NOMO-1 treated with dmso at 0.1 percent for 144 hours (cell line): ENCODE results near the gene C11orf65.
A peak's percentile ranks its signal among the peaks of the same experiment; 100 is the strongest.

Experiments used
- DNase-seq: peaks from one replicate; lab custom pipeline; 2025; ENCODE audit not compliant: unreplicated experiment; lab: John Stamatoyannopoulos, UW

The C11orf65 gene

GRCh38 chr11:108467091-108467823, at the start of gene C11orf65:
C11orf65 (minus strand) TSS chr11:108467529; CDS start chr11:108461559, 5,970 bp downstream.
- DNase-seq: peak; percentile 94

GRCh38 chr11:108516125-108516524, 48.8 kb upstream of the C11orf65 start:
- no peak for DNase-seq

- DNase-seq: no peak
Measured at GRCh38 chr11:108512708-108513107, 45.4 kb upstream of the C11orf65 start.

- DNase-seq: no peak
Measured at GRCh38 chr11:108511851-108512474, 44.6 kb upstream of the C11orf65 start.

- DNase-seq: no peak
Measured at GRCh38 chr11:108508653-108509593, 41.6 kb upstream of the C11orf65 start.

GRCh38 chr11:108501396-108501795, 34.1 kb upstream of the C11orf65 start:
- DNase-seq: no peak

- DNase-seq: no peak
Measured at GRCh38 chr11:108500721-108501120, 33.4 kb upstream of the C11orf65 start.

GRCh38 chr11:108500169-108500568, 32.8 kb upstream of the C11orf65 start:
- DNase-seq: no peak

- no peak for DNase-seq
Measured at GRCh38 chr11:108498816-108499408, 31.6 kb upstream of the C11orf65 start.

- DNase-seq: peak; percentile 31
Measured at GRCh38 chr11:108498046-108498815, 30.9 kb upstream of the C11orf65 start, which contains the start of gene POGLUT3. POGLUT3 (minus strand) TSS chr11:108498384; CDS start chr11:108498366, 18 bp downstream.

GRCh38 chr11:108497317-108498045, 30.2 kb upstream of the C11orf65 start:
- DNase-seq: peak; percentile 81

- DNase-seq: no peak
Measured at GRCh38 chr11:108496643-108497256, 29.4 kb upstream of the C11orf65 start.

GRCh38 chr11:108495326-108495725, 28.0 kb upstream of the C11orf65 start:
- DNase-seq: no peak

GRCh38 chr11:108494182-108494581, 26.9 kb upstream of the C11orf65 start:
- no peak for DNase-seq

GRCh38 chr11:108491936-108492335, 24.6 kb upstream of the C11orf65 start:
- DNase-seq: no peak

- no peak for DNase-seq
Measured at GRCh38 chr11:108486828-108487227, 19.5 kb upstream of the C11orf65 start.

- DNase-seq: no peak
Measured at GRCh38 chr11:108486331-108486730, 19.0 kb upstream of the C11orf65 start.

GRCh38 chr11:108483163-108483562, 15.8 kb upstream of the C11orf65 start:
- no peak for DNase-seq
